DMS114 treated with DMSO at 0.1 percent for 48 hours (cell line): Measurements from ENCODE around the gene NTSR1.
"Not testable (repeated sequence)": the region's sequence is repeated elsewhere in the genome, so short reads cannot be mapped to it uniquely, and the experiment has no call there.

ENCODE experiments used
- DNase-seq: peaks from one replicate; lab custom pipeline; 2025; ENCODE audit not compliant: unreplicated experiment; lab: John Stamatoyannopoulos, UW

NTSR1 gene

DNA sequence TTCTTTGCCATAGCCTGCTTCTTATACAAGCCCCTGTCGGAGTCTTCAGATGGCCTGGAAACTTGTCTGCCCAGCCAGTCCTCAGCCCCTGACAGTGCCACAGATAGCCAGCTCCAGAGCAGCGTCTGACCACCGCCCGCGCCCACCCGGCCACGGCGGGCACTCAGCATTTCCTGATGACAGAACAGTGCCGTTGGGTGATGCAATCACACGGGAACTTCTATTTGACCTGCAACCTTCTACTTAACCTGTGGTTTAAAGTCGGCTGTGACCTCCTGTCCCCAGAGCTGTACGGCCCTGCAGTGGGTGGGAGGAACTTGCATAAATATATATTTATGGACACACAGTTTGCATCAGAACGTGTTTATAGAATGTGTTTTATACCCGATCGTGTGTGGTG lies 36.9 kb upstream of the NTSR1 start:
- no peak for DNase-seq

DNA sequence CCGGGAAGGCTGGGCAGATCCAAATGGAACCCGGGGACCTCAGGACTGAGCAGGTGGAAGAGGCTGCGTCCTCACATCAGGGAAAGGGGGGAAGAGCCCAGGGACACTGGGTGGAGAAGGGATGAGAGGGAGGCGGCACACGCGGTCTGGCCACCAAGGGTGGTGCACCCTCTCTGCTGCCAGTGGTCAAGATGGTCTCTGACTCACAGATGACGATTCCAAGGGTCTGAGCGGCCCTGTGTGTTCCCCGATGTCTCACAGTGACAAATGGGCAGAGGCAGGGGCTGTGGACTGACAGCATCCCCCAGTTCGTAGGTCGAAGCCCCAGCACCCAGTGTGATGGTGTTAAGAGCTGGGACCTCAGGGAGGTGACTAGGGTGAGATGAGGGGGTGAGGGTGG lies 34.3 kb upstream of the NTSR1 start:
- no peak for DNase-seq

DNA sequence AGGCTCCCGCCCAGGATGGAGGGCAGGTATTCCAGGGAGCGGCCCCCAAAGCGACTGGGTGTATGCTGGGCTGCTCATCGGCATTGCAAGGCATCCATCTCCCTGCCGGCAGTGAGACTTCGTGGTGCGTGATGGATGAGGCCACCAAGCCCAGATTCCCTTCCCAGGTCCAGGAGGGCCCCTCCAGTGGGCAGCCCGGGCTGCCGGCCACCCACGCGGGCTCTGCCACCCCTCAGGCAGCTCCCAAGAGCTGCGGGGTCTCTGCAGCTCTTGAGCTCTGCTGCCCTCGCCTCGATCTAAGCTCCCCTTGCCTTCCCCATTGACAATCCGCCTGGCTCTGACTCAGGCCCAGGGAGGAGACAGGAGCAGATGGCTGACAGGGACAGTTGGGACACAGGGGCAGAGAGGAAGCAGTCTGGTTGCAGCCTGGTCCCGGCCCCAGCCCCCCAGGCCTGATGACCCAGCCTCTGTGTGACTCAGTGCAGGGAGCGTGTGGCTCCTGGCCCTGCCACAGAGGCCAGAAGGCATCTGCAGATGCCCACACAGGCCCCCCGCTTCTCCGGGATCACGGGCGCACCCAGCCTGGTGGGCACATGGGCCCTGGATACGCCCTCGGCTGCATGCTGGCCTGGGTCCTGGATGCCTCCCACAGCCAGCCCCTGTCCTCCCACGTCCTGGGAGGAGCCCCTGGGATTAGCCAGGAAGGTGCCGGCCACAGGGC lies 33.3 kb upstream of the NTSR1 start:
- no peak for DNase-seq

DNA sequence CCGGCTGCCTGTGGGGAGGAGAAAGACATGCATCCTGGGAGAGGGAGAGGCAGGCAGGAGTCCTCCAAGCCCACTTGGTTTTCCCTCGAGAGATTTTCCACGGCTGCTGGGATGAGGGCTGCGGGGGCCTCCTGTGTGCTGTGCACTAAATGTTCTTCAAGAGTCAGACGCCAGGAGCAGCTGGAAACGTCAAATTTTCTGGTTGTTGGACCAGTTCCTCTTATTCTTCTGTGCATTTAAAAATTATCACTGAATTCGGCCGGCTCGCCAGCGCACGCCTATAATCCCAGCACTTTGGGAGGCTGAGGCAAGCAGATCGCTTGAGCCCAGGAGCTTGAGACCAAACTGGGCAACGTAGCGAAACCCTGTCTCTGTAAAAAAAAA lies 32.8 kb upstream of the NTSR1 start:
- DNase-seq, result no peak

DNA sequence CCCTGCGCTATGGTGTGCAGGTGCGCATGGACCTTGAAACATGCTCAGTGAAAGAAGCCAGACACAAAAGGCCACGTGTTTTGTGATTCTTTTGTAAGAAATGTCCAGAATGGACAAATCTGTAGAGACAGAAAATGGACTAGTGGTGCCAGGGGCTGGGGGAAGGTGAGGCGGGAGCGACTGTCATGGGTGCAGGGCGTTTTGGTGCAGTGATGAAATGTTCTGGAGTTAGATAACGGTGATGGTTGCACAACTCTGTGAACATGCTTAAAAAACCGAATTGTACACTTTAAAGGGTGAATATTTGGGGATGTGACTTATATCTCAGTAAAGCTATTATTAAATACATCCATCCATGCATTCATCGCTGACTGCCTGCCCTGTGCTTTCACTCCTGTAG lies 31.7 kb upstream of the NTSR1 start:
- DNase-seq, result no peak

DNA sequence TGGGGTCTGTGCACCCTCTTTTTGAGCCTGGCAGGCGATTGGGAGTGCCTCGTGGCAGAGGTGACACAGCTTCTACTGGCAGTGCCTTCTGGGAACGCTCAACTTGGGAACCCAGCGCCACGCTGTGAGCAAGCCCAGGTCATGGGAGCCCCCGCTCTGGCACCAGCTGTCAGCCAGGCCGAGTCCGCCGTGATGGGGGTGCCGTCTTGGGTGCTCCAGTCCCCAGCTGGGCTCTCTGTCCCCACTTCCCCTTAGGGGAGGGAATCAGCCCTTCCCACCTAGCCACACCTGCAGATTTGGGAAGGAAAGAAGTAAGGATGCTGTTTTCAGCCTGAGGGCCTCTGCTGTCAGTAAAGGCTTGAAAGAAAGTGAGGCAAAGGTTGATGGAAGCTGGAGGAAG lies 31.0 kb upstream of the NTSR1 start:
- no peak for DNase-seq

DNA sequence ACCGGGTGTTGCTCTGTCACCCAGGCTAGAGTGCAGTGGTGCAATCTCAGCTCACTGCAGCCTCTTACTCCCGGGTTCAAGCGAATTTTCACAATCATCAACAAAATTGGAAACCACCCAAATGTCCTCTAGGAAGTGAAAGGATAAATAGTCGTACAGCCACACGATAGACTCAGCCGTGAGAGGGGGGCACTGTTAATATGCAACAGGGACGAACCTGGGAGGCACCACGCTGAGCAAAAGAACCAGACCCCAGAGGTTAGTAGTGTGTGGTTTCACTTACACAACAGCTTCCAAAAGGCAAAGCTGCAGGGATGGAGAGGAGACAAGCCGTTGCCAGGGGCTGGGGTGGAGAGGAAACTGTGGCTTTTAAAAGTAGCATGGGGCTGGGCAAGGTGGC lies 30.1 kb upstream of the NTSR1 start:
- no peak for DNase-seq

DNA sequence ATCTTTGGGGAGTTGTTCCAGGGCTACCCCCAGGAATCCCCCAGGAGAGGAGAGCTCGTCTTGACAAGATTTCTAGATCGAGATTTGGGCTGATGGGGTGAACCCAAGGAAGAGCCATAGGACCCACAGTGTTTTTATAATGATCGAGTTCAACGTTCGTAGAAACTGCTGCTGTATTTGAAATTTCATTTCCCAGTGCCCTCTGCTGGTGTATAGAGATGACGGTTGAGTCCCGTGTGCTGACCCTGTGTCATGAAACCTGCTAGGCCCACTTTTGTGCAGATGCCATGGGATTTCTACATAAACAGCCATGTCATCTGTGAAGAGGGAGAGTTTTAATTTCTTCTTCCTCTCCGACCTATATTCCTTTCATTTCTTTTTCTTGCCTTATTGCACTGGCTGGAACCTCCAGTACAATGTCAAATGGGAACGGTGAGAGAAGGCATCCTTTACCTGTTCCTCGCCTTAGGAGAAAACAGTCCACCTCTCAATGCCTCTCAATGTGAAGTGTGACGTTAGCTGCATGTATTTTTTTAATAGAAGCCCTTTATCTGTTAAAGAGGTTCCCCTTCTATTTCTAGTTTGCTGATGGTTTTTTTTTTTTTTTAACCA lies 28.6 kb upstream of the NTSR1 start:
- no peak for DNase-seq

DNA sequence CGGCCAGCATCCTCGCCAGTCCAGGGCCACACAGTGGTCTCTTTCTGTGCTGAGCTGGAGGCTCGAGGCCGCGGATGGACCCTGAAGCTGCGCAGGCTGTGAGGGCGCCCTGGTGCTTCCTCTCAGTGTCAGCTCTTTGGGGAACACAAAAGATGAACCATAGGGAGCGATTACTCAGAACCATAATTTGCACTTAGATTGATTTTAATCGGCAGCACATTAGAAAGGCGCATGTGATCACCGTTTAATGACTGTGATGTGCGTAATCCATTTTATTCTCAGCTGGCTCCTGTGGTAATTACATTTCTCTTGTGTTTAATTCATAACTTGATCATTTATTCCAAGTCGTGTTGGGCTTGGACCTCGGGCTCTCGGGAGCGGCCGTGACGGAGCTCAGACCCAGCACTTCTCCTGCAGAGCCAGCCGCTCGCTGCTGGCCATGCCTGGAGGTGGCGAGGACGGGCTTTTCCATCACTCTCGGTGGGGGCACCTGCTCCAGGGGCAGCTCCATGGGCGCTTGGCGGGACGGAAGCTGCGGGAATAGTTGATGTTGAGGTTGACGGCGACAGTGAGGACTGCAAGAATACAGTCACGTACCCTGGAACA lies 25.6 kb upstream of the NTSR1 start:
- DNase-seq, result no peak

DNA sequence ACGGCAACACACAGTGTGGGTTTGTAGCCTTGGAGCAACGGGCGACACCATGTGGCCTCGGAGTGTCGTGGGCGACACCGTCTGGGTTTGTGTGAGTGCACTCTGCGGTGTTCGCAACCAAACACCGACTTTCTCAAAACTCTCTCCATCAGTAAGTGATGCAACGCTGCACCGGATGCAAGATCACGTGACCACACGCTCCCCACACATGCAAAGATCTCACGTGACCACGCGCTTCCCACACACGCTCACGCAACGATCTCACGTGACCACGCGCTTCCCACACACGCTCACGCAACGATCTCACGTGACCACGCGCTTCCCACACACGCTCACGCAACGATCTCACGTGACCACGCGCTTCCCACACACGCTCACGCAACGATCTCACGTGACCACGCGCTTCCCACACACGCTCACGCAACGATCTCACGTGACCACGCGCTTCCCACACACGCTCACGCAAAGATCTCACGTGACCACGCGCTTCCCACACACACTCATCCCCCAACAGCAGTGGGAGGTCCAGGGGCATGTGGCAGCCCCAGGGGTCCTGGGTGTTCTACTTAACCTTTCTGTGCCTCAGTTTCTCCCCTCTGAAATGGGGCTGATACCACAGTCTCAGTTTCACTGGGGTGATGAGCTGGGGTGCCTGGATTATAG lies 24.8 kb upstream of the NTSR1 start:
- DNase-seq, result not testable (repeated sequence)

DNA sequence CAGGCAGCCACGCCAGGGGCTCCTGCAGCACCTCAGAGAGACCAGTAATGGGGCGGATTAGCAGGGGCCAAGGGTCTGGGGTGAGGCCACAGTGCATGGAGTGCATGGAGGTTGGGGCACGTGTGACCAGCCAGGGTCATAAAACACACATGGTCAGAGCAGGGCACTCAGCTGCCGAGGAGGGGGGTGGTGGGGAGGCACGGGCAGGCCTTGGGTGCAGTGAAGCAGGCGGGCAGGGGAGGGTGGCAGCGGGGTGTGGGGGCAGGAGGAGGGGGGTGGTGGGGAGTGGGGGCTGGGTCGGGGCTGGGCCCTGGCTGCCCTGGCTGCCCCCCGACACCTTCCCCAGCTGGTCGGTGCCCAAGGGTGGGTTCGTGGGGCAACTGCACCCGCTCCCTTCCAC lies 23.7 kb upstream of the NTSR1 start:
- no peak for DNase-seq

DNA sequence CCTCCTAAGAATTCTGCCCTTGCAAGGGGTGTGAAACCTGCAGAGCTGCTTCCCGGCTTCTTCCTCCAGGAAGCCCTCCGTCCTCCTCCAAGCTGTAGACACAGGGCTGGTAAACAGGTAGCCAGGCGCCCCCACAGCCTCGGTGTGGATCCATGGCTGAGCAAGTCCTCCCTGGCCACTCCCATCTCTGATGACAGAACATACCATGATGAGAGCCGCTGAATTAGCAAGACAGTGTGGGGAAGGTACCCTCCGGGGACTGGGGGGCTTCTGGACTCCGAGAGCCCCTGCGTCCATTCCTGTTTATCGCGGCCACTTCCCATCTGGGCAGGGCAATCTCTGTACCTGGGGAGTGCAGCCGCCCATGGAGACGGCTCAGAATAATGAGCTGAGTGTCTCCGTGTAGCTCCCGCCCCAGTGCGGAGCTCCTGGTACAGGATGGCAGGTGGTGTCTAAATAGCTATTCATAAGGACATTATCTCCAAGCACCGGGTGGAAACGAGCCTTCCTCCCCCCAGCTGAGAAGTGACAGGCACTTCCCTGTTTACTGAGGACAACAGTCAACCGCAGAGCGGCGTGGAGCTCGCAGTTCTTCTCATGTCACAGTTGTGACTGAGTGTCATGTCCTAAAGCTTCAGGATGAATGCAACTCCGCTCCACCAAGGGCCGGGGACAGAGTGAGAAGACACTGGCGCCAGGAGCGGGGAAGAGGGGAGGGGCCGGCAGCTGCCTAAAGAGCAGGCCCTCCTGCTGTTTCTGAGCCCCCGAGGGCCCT lies 22.7 kb upstream of the NTSR1 start:
- no peak for DNase-seq

DNA sequence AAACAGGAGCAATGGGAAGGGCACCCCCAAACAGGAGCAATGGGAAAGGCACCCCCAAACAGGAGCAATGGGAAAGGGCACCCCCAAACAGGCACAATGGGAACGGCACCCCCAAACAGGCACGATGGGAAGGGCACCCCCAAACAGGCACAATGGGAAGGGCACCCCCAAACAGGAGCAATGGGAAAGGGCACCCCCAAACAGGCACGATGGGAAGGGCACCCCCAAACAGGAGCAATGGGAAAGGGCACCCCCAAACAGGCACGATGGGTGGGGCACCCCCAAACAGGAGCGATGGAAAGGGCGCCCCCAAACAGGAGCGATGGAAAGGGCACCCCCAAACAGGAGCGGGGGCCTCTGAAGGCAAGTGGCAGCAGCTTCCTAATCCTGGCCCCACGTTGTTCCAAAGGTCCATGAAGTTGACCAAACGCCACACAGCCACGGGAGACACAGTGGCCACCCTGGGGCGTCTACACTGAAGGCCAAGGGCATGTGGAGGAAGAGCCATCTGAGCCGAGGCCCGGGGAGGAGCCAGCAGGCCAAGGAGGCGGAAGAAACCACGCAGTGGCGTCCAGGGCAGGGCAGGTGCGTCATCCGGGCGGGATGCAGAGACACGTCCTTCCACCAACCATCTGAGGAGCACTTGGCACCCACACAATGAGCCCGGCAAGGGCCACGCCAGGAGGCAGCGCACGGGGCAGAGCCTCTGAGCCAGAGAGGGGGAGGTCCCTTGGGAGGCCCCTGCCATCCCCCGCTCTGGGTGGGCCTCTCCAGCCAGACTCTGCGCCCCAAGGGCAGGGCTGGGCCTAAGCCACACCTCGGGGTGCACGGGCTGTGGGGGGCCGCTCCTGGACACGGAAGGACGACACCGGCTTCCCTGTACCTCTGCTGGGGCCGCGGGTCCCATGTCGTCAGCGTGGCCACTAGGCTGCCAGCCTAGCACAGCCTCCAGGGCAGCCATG lies 21.5 kb upstream of the NTSR1 start:
- DNase-seq, result no peak

DNA sequence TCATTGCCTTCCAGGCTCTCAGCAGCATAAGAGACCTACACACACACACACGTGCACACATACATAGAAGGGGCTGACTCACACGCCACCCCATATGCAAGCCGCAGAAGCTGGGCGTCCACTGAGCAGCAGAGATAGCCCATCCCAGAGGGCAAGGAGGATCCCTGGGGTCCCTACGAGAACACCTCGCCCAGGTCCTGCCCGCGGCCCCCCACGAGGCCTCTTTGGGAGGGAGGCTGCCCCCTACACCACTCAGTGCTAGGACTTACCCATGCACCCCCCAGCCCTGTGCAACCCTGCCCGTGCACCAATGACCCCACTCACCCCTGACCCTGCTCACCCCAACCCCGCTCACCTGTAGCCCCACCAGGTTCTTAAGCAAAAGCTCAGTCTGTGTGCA lies 20.6 kb upstream of the NTSR1 start:
- DNase-seq, result no peak

DNA sequence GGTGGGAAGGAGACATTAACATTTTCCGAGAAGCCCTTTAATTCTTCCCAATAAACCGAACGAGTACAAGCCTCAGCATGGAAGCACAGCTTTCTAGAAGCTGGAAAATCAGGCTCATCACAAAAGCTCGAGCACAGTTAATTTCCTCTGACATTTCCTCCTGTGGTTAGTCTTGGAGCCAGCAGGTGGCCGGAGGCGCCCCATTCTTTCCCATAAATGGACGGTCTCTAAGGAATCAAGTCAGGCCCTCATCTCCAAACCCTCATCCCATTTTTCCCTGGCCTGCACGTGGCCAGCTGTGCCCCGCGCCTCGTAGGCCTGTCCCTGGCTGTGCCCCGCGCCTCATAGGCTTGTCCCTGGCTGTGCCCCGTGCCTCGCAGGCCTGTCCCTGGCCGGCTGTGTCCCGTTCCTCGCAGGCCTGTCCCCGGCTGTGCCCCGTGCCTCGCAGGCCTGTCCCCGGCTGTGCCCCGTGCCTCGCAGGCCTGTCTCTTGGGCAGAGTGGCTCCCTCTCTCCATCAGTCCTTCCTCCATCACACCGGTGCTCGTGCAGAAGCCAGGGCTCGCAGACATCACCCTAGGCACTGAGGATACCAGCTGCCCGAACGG lies 19.7 kb upstream of the NTSR1 start:
- DNase-seq, result no peak

DNA sequence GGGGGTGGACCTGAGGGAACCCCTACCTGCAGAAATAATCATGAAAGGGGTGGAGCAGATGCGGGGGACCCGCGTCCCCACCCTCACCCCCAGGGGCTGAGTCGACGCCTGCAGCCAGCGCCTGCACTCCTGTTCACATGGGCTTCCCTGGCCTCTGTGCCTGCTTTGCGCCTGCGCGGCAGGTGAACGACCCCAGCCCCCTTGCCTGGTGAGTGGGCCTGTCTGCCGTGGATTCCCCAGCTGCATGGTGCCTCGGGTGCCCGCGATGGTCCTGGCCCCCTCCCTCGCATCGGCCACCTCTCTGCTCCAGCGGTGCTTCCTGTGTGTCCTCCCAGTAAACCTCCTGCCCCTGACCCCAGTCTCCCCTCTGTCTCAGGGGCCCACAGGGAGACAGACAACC lies 18.8 kb upstream of the NTSR1 start:
- DNase-seq, result no peak

DNA sequence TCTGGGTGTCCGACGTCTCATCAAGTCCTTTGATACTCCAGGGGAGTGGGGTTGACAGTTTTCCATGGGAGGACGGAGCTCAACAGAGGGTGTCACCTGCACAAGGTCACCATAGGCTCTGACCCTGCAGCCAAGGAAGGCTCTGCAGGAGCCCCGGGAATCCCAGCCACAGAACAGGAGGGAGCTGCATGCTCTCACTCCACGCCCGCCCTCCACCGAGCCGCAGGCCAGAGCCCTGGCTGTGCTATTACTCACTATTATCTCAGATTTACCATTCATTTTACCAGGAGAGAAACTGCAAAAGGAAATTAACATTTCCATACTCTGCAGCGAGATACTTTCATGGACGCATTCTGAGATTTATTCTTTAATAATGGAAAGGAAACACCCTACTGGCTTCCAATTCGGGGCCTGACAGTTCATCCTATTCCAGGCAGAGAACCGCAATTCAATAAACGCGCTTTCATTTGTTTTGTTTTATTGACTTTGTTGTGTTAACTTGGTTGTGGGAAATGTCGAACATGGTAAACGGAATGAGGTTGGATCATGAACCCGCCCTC lies 18.3 kb upstream of the NTSR1 start:
- no peak for DNase-seq

DNA sequence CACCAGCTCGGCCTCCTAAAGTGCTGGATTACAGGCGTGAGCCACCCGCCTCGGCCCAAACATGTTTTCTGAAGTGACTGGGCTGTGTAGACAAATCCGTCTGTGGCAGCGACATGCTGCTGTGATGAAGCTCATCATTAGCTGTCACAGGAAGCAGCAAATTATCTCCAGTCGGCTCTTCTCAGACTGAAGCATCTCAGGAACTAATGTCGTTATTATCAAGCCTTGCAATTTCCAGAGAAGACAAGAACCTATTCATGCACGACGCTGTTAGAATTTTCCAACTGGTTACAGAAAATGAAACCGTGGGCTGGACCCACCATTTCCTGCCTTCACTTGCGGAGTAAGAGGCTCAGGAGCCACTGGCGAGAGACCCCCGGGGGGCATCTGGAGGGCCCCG lies 17.1 kb upstream of the NTSR1 start:
- no peak for DNase-seq

DNA sequence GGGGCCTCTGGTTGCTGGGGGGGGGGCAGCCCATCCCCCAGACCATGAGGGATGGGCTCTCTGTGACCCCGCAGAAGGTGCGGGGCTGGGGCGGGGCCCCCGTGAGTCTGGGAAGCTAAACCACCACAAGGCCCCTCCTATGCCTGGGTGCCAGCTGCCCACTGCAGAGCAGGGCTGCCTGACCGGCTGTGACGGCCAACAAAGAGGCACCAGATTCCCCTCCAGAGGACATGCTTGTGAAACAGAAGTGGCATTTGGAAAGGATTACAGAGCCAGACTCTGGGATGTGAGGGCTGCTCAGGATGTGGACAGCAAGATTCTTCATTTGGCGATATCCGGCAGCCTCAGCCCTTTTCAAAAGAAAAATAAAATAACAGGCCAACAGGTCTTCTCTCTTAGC lies 16.5 kb upstream of the NTSR1 start:
- DNase-seq, result no peak
